DOHH2 (cell line): ENCODE measurements around the gene AMHR2.

Experiments
- H3F3A ChIP-seq: fragments of 200-600 bp; sonication (generic), shearing (Covaris generic); 2 replicates; pipeline ENCODE4 v1.6.0; 2016; ENCODE audit warnings: antibody characterized with exemption, mild to moderate bottlenecking; ENCODE audit not compliant: control insufficient read depth, insufficient read depth
- H3K27ac ChIP-seq: fragments of 200-600 bp; sonication (generic); 2 replicates; pipeline ENCODE4 v1.5.1; 2014; ENCODE audit warnings: low read depth, mild to moderate bottlenecking, low read length, moderate library complexity
- H3K27me3 ChIP-seq: fragments of 200-600 bp; sonication (generic); 2 replicates; pipeline ENCODE4 v1.6.1; 2014; ENCODE audit warnings: mild to moderate bottlenecking, low read length, mixed read lengths; ENCODE audit not compliant: control insufficient read depth
- H3K36me3 ChIP-seq: fragments of 200-600 bp; sonication (generic); 2 replicates; pipeline ENCODE4 v1.6.1; 2014; ENCODE audit warnings: mild to moderate bottlenecking, low read length, moderate library complexity, mixed read lengths; ENCODE audit not compliant: control insufficient read depth
- H3K4me1 ChIP-seq: fragments of 200-600 bp; sonication (generic); 2 replicates; pipeline ENCODE4 v1.6.1; 2014; ENCODE audit warnings: mild to moderate bottlenecking, low read length, mixed read lengths; ENCODE audit not compliant: control insufficient read depth
- H3K4me2 ChIP-seq: fragments of 200-600 bp; sonication (generic); 2 replicates; pipeline ENCODE4 v1.6.0; 2014; ENCODE audit warnings: mild to moderate bottlenecking, low read length, moderate library complexity
- H3K4me3 ChIP-seq: fragments of 200-600 bp; sonication (generic); 2 replicates; pipeline ENCODE4 v1.5.1; 2014; ENCODE audit warnings: mild to moderate bottlenecking, low read length, mixed read lengths
- H3K79me2 ChIP-seq: fragments of 200-600 bp; sonication (generic); 2 replicates; pipeline ENCODE4 v1.6.1; 2014; ENCODE audit warnings: mild to moderate bottlenecking, low read length, mixed read lengths; ENCODE audit not compliant: control insufficient read depth
- H3K9me2 ChIP-seq: fragments of 200-600 bp; sonication (generic); replicated peaks from 2 replicates; pipeline ENCODE4 v1.6.1; 2014; ENCODE audit warnings: mild to moderate bottlenecking, low read length, mixed read lengths; ENCODE audit not compliant: control insufficient read depth
- H3K9me3 ChIP-seq: fragments of 200-600 bp; sonication (generic); 2 replicates; pipeline ENCODE4 v1.6.1; 2014; ENCODE audit warnings: antibody characterized with exemption, low read length, mixed read lengths; ENCODE audit not compliant: control insufficient read depth, insufficient read depth
- H4K20me1 ChIP-seq: fragments of 200-600 bp; sonication (generic); 2 replicates; pipeline ENCODE4 v1.6.0; 2014; ENCODE audit warnings: low read depth, mild to moderate bottlenecking, antibody characterized with exemption, low read length, moderate library complexity; ENCODE audit not compliant: control insufficient read depth, insufficient read depth
- CTCF ChIP-seq: fragments of 200-600 bp; sonication (generic); IDR thresholded peaks from one replicate; pipeline ENCODE4 v1.5.1; 2014; ENCODE audit warnings: antibody characterized with exemption, mild to moderate bottlenecking, low read depth, low read length; ENCODE audit not compliant: poor library complexity, severe bottlenecking
- EZH2phosphoT487 ChIP-seq: fragments of 200-600 bp; sonication (generic); IDR thresholded peaks from 2 replicates; pipeline ENCODE4 v1.6.1; 2017; ENCODE audit warnings: borderline replicate concordance, mild to moderate bottlenecking, antibody characterized with exemption, low read length, moderate library complexity, mixed read lengths

Gene AMHR2

GRCh38 chr12:53467082-53467481, 43.4 kb downstream of the AMHR2 start:
- TF ChIP-seq CTCF (no peak), EZH2phosphoT487 (no peak)
- Histone ChIP-seq H3F3A (peaks cover 19% of the 10 kb centered on the region; the same call in 1 of the 2 replicates), H3K4me2 (no peak overlapping the region), H3K79me2 (peaks cover 82% of the 10 kb centered on the region), H3K4me1 (no peaks in the 10 kb centered on the region), H3K9me3 (no peaks in the 10 kb centered on the region), H3K9me2 (no peaks in the 10 kb centered on the region), H3K27ac (no peak overlapping the region), H4K20me1 (peaks cover 7% of the 10 kb centered on the region; the same call in 1 of the 2 replicates), H3K27me3 (no peaks in the 10 kb centered on the region), H3K4me3 (no peak overlapping the region), H3K36me3 (peaks cover 98% of the 10 kb centered on the region)

- Histone ChIP-seq H3K27ac (no peak overlapping the region), H3K4me3 (no peak overlapping the region), H3K9me2 (no peaks in the 10 kb centered on the region), H4K20me1 (0 out of 2 replicates have a peak, but pooled peaks cover 3% of the 10 kb centered on the region), H3K27me3 (no peaks in the 10 kb centered on the region), H3K4me1 (no peaks in the 10 kb centered on the region), H3K36me3 (peaks cover 98% of the 10 kb centered on the region), H3K79me2 (peaks cover 82% of the 10 kb centered on the region), H3K4me2 (no peak overlapping the region), H3K9me3 (no peaks in the 10 kb centered on the region), H3F3A (peaks cover 23% of the 10 kb centered on the region; the same call in 1 of the 2 replicates)
- TF ChIP-seq CTCF (no peak), EZH2phosphoT487 (no peak)
Observed at GRCh38 chr12:53467880-53468279, 44.2 kb downstream of the AMHR2 start.

GRCh38 chr12:53468282-53468681, 44.6 kb downstream of the AMHR2 start:
- Histone ChIP-seq H3K4me1 (no peaks in the 10 kb centered on the region), H3K27ac (no peak overlapping the region), H3F3A (peaks cover 25% of the 10 kb centered on the region), H3K36me3 (peaks cover 98% of the 10 kb centered on the region), H3K9me3 (no peaks in the 10 kb centered on the region), H3K79me2 (peaks cover 80% of the 10 kb centered on the region), H3K4me3 (no peak overlapping the region), H4K20me1 (0 out of 2 replicates have a peak, but pooled peaks cover 3% of the 10 kb centered on the region), H3K4me2 (no peak overlapping the region), H3K9me2 (no peaks in the 10 kb centered on the region), H3K27me3 (no peaks in the 10 kb centered on the region)
- TF ChIP-seq EZH2phosphoT487, result no peak
- TF ChIP-seq CTCF, result no peak
